NCI-H2227 treated with DMSO at 0.1 percent for 48 hours (cell line): ENCODE measurements around the gene SHH.
"Not testable (repeated sequence)": the region's sequence is repeated elsewhere in the genome, so short reads cannot be mapped to it uniquely, and the experiment has no call there.

Experiments
- DNase-seq: peaks from one replicate; lab custom pipeline; 2025; lab: John Stamatoyannopoulos, UW

Gene SHH

GRCh38 chr7:155819186-155819585 lies 6.9 kb upstream of the SHH start:
- DNase-seq, result no peak

GRCh38 chr7:155818820-155819168 lies 6.5 kb upstream of the SHH start:
- DNase-seq, result no peak

- DNase-seq, result no peak
Measured at GRCh38 chr7:155818154-155818819, 6.0 kb upstream of the SHH start.

- DNase-seq, result not testable (repeated sequence)
Measured at GRCh38 chr7:155817515-155817914, 5.3 kb upstream of the SHH start.

GRCh38 chr7:155816996-155817395 lies 4.7 kb upstream of the SHH start:
- DNase-seq, result no peak

- DNase-seq, result no peak
Measured at GRCh38 chr7:155816192-155816508, 3.9 kb upstream of the SHH start.

- no peak for DNase-seq
Measured at GRCh38 chr7:155815332-155816191, 3.3 kb upstream of the SHH start.

GRCh38 chr7:155814316-155815276 lies 2.3 kb upstream of the SHH start:
- DNase-seq, result no peak

- no peak for DNase-seq
Measured at GRCh38 chr7:155813546-155814315, 1.5 kb upstream of the SHH start.

- no peak for DNase-seq
Measured at GRCh38 chr7:155813125-155813524, 862 bp upstream of the SHH start.

GRCh38 chr7:155811560-155811894 lies 736 bp downstream of the SHH start:
- DNase-seq, result no peak

- no peak for DNase-seq
Measured at GRCh38 chr7:155810770-155811559, 1.3 kb downstream of the SHH start.

GRCh38 chr7:155809947-155810769 lies 2.1 kb downstream of the SHH start:
- no peak for DNase-seq

GRCh38 chr7:155809332-155809946 lies 2.8 kb downstream of the SHH start:
- no peak for DNase-seq

GRCh38 chr7:155808549-155809331 lies 3.5 kb downstream of the SHH start:
- no peak for DNase-seq

- DNase-seq, result no peak
Measured at GRCh38 chr7:155807789-155808548, 4.3 kb downstream of the SHH start.

GRCh38 chr7:155807065-155807671 lies 5.1 kb downstream of the SHH start:
- no peak for DNase-seq
